Subcutaneous adipose tissue (tissue), 4 donors: Measurements from ENCODE around the gene RPAP3. TPM values are rescaled to one million over a fixed set of nuclear protein-coding genes. Genes with fewer than 3 reads are reported as not detected.

Source experiments
- CTCF ChIP-seq: fragments of 450-650 bp; IDR thresholded peaks from one replicate; pipeline ENCODE4 v1.5.1; 2016; ENCODE audit warnings: low read depth, mild to moderate bottlenecking, control low read depth, antibody characterized with exemption, moderate library complexity
- total RNA-seq, 4 donors: library from RNA; depleted of rRNA; stranded (reverse); fragments of >200 nt; gene quantifications; one replicate each; pipeline ENCODE4 v1.1.0, GENCODE V29; 2016

Gene RPAP3
- total RNA-seq, 4 donors from 2014 or later, result 10.0 to 24.1 (median 14.2) TPM

GRCh38 chr12:47636908-47637780, 68.7 kb downstream of the RPAP3 start:
- no peak for TF ChIP-seq CTCF

- no peak for TF ChIP-seq CTCF
These were observed 71.7 kb downstream of the RPAP3 start for GRCh38 chr12:47634127-47634526.

- TF ChIP-seq CTCF, result no peak
These were observed 83.9 kb downstream of the RPAP3 start for GRCh38 chr12:47621960-47622359.

GRCh38 chr12:47617476-47617875, 88.4 kb downstream of the RPAP3 start:
- no peak for TF ChIP-seq CTCF

- no peak for TF ChIP-seq CTCF
These were observed 89.4 kb downstream of the RPAP3 start for GRCh38 chr12:47616440-47616839.

- no peak for TF ChIP-seq CTCF
These were observed 90.1 kb downstream of the RPAP3 start for GRCh38 chr12:47615711-47616110.

GRCh38 chr12:47614521-47614920, 91.3 kb downstream of the RPAP3 start:
- TF ChIP-seq CTCF, result no peak
